Neural cell (in vitro differentiated cells): ENCODE measurements around the gene C12orf60. TPM values are rescaled to one million over a fixed set of nuclear protein-coding genes. Genes with fewer than 3 reads are reported as not detected.

ENCODE experiments used
- H2AFZ ChIP-seq: fragments of 200-600, 300-800 bp; sonication (generic), shearing (Covaris generic); 2 replicates; pipeline ENCODE4 v1.6.0; 2014; ENCODE audit warnings: low read depth, mild to moderate bottlenecking, antibody characterized with exemption, low read length, moderate library complexity
- H3F3A ChIP-seq: fragments of 200-600 bp; shearing (Covaris generic); 2 replicates; pipeline ENCODE4 v1.6.1; 2016; ENCODE audit warnings: mild to moderate bottlenecking, moderate library complexity, mixed read lengths, antibody characterized with exemption, low read length; ENCODE audit not compliant: insufficient read depth, poor library complexity, severe bottlenecking
- H3K27ac ChIP-seq: fragments of 200-600, 300-800 bp; sonication (generic), shearing (Covaris generic); 2 replicates; pipeline ENCODE4 v1.5.1; 2014; ENCODE audit warnings: mild to moderate bottlenecking, low read length, moderate library complexity
- H3K27me3 ChIP-seq: fragments of 300-800, 200-600 bp; sonication (generic), shearing (Covaris generic); 2 replicates; pipeline ENCODE4 v1.6.0; 2014; ENCODE audit warnings: mild to moderate bottlenecking, low read depth, low read length, moderate library complexity; ENCODE audit not compliant: insufficient read depth
- H3K36me3 ChIP-seq: fragments of 300-800, 200-600 bp; sonication (generic), shearing (Covaris generic); 2 replicates; pipeline ENCODE4 v1.5.1; 2014; ENCODE audit warnings: mild to moderate bottlenecking, antibody characterized with exemption, low read length, moderate library complexity; ENCODE audit not compliant: insufficient read depth
- H3K4me2 ChIP-seq: fragments of 300-800, 200-600 bp; sonication (generic), shearing (Covaris generic); 2 replicates; pipeline ENCODE4 v1.6.0; 2014; ENCODE audit warnings: mild to moderate bottlenecking, low read length
- H3K4me3 ChIP-seq: fragments of 300-800, 200-600 bp; sonication (generic), shearing (Covaris generic); 2 replicates; pipeline ENCODE4 v1.5.1; 2014; ENCODE audit warnings: mild to moderate bottlenecking, low read length, moderate library complexity
- H3K79me2 ChIP-seq: fragments of 200-600 bp; shearing (Covaris generic); replicated peaks from 2 replicates; pipeline ENCODE4 v1.6.0; 2014; ENCODE audit warnings: mild to moderate bottlenecking, low read length, moderate library complexity; ENCODE audit not compliant: insufficient read depth
- H3K9ac ChIP-seq: fragments of 300-800, 200-600 bp; sonication (generic), shearing (Covaris generic); 2 replicates; pipeline ENCODE4 v1.6.1; 2016; ENCODE audit warnings: mild to moderate bottlenecking, low read length, mixed read lengths
- H3K9me2 ChIP-seq: fragments of 200-600 bp; shearing (Covaris generic); 2 replicates; pipeline ENCODE4 v1.6.1; 2016; ENCODE audit warnings: mild to moderate bottlenecking, low read length, mixed read lengths; ENCODE audit not compliant: insufficient read depth
- H3K9me3 ChIP-seq: fragments of 200-600, 300-800 bp; sonication (generic), shearing (Covaris generic); 2 replicates; pipeline ENCODE4 v1.6.1; 2016; ENCODE audit warnings: mild to moderate bottlenecking, mixed run types, low read length, moderate library complexity, mixed read lengths
- H4K20me1 ChIP-seq: fragments of 200-600 bp; shearing (Covaris generic); 2 replicates; pipeline ENCODE4 v1.6.1; 2016; ENCODE audit warnings: mild to moderate bottlenecking, mixed run types; ENCODE audit not compliant: insufficient read depth
- EP300 ChIP-seq: fragments of 450-650 bp; conservative IDR thresholded peaks from 2 replicates; pipeline ENCODE4 v1.6.1; 2014; ENCODE audit warnings: antibody characterized with exemption, mild to moderate bottlenecking, moderate library complexity; ENCODE audit not compliant: poor library complexity, severe bottlenecking
- EZH2 ChIP-seq: fragments of 200-600, 300-800 bp; shearing (Covaris generic), sonication (generic); IDR thresholded peaks from 2 replicates; pipeline ENCODE4 v1.6.1; 2014; ENCODE audit warnings: antibody characterized with exemption, low read length, borderline replicate concordance, mild to moderate bottlenecking; ENCODE audit not compliant: insufficient read depth, poor library complexity, severe bottlenecking
- MXI1 ChIP-seq: fragments of 450-650 bp; conservative IDR thresholded peaks from 2 replicates; pipeline ENCODE4 v1.6.1; 2014; ENCODE audit warnings: antibody characterized with exemption, mild to moderate bottlenecking; ENCODE audit not compliant: poor library complexity, severe bottlenecking
- POLR2AphosphoS5 ChIP-seq: IDR thresholded peaks from 2 replicates; pipeline ENCODE4 v1.6.1; 2012
- RAD21 ChIP-seq: fragments of 450-650 bp; conservative IDR thresholded peaks from 2 replicates; pipeline ENCODE4 v1.6.1; 2014; ENCODE audit warnings: antibody characterized with exemption, mild to moderate bottlenecking, moderate library complexity
- SMC3 ChIP-seq: fragments of 450-650 bp; conservative IDR thresholded peaks from 2 replicates; pipeline ENCODE4 v1.6.1; 2014; ENCODE audit warnings: antibody characterized with exemption, mild to moderate bottlenecking, moderate library complexity; ENCODE audit not compliant: poor library complexity
- TAF1 ChIP-seq: IDR thresholded peaks from 2 replicates; pipeline ENCODE4 v1.6.1; 2012; ENCODE audit warnings: low read depth
- polyA plus RNA-seq: library from polyadenylated mRNA; depleted of rRNA; stranded (reverse); fragments of >200 nt; gene quantifications from 2 replicates; pipeline ENCODE4 v1.2.3, GENCODE V29; 2014
- TF ChIP-seq, protein P1 (sequence below): IDR thresholded peaks from 2 replicates; pipeline ENCODE4 v1.6.1; 2012; ENCODE audit warnings: borderline replicate concordance
- TF ChIP-seq, protein P2 (sequence below): fragments of 450-650 bp; IDR thresholded peaks from 2 replicates; pipeline ENCODE4 v1.5.1; 2014; ENCODE audit warnings: antibody characterized with exemption, mild to moderate bottlenecking, moderate library complexity; ENCODE audit not compliant: poor library complexity, severe bottlenecking

Gene C12orf60
- polyA plus RNA-seq, 1 donor from 2014 or later, result 4.8 TPM

- Histone ChIP-seq H3K27me3 (no peaks in the 10 kb centered on the region), H3K4me2 (no peak overlapping the region), H3K9me3 (no peaks in the 10 kb centered on the region), H4K20me1 (no peaks in the 10 kb centered on the region), H3F3A (no peaks in the 10 kb centered on the region), H3K4me3 (no peak overlapping the region), H3K79me2 (no peaks in the 10 kb centered on the region), H2AFZ (no peak overlapping the region), H3K36me3 (no peaks in the 10 kb centered on the region), H3K9me2 (no peaks in the 10 kb centered on the region), H3K27ac (no peak overlapping the region), H3K9ac (no peak overlapping the region)
- TF ChIP-seq POLR2AphosphoS5, result no peak
- TF ChIP-seq, protein P1, sequence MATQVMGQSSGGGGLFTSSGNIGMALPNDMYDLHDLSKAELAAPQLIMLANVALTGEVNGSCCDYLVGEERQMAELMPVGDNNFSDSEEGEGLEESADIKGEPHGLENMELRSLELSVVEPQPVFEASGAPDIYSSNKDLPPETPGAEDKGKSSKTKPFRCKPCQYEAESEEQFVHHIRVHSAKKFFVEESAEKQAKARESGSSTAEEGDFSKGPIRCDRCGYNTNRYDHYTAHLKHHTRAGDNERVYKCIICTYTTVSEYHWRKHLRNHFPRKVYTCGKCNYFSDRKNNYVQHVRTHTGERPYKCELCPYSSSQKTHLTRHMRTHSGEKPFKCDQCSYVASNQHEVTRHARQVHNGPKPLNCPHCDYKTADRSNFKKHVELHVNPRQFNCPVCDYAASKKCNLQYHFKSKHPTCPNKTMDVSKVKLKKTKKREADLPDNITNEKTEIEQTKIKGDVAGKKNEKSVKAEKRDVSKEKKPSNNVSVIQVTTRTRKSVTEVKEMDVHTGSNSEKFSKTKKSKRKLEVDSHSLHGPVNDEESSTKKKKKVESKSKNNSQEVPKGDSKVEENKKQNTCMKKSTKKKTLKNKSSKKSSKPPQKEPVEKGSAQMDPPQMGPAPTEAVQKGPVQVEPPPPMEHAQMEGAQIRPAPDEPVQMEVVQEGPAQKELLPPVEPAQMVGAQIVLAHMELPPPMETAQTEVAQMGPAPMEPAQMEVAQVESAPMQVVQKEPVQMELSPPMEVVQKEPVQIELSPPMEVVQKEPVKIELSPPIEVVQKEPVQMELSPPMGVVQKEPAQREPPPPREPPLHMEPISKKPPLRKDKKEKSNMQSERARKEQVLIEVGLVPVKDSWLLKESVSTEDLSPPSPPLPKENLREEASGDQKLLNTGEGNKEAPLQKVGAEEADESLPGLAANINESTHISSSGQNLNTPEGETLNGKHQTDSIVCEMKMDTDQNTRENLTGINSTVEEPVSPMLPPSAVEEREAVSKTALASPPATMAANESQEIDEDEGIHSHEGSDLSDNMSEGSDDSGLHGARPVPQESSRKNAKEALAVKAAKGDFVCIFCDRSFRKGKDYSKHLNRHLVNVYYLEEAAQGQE, result no peak
- no peak for TF ChIP-seq EP300
- no peak for TF ChIP-seq RAD21
- no peak for TF ChIP-seq SMC3
- TF ChIP-seq MXI1, result no peak
- no peak for TF ChIP-seq TAF1
- TF ChIP-seq, protein P2, sequence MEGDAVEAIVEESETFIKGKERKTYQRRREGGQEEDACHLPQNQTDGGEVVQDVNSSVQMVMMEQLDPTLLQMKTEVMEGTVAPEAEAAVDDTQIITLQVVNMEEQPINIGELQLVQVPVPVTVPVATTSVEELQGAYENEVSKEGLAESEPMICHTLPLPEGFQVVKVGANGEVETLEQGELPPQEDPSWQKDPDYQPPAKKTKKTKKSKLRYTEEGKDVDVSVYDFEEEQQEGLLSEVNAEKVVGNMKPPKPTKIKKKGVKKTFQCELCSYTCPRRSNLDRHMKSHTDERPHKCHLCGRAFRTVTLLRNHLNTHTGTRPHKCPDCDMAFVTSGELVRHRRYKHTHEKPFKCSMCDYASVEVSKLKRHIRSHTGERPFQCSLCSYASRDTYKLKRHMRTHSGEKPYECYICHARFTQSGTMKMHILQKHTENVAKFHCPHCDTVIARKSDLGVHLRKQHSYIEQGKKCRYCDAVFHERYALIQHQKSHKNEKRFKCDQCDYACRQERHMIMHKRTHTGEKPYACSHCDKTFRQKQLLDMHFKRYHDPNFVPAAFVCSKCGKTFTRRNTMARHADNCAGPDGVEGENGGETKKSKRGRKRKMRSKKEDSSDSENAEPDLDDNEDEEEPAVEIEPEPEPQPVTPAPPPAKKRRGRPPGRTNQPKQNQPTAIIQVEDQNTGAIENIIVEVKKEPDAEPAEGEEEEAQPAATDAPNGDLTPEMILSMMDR, result no peak
- TF ChIP-seq EZH2, result no peak
Measured at GRCh38 chr12:14849661-14850060, 46.2 kb downstream of the C12orf60 start.

- H3K4me3 ChIP-seq, result no peak overlapping the region
- TF ChIP-seq EP300 (no peak), POLR2AphosphoS5 (no peak), SMC3 (no peak), EZH2 (no peak), TAF1 (no peak), RAD21 (no peak), MXI1 (no peak)
- TF ChIP-seq, protein P1, result no peak
- TF ChIP-seq, protein P2, result no peak
- H3K27me3 ChIP-seq, result no peaks in the 10 kb centered on the region
- no peaks in the 10 kb centered on the region for H3K9me2 ChIP-seq
- no peak overlapping the region for H3K27ac ChIP-seq
- no peaks in the 10 kb centered on the region for H3K9me3 ChIP-seq
- H3K79me2 ChIP-seq, result no peaks in the 10 kb centered on the region
- no peaks in the 10 kb centered on the region for H3K36me3 ChIP-seq
- no peak overlapping the region for H3K4me2 ChIP-seq
- H3F3A ChIP-seq, result no peaks in the 10 kb centered on the region
- H2AFZ ChIP-seq, result no peak overlapping the region
- H3K9ac ChIP-seq, result no peak overlapping the region
- H4K20me1 ChIP-seq, result no peaks in the 10 kb centered on the region
Measured at GRCh38 chr12:14850929-14851663, 47.6 kb downstream of the C12orf60 start.
